ENCODE measurements around the gene HK1. TPM values are rescaled to one million over a fixed set of nuclear protein-coding genes. Genes with fewer than 3 reads are reported as not detected.
"Not testable (repeated sequence)": the region's sequence is repeated elsewhere in the genome, so short reads cannot be mapped to it uniquely, and the experiment has no call there.

HK1 gene
- 128 and 152 TPM in 2 replicates for total RNA-seq (2014; rRNA removed; shearing (Covaris generic))

GRCh38 chr10:69278446-69278963 is at the start of gene HK1:
TSS of gene HK1 (plus strand) at chr10:69278496.
- DNase-seq (ENCODE audit: low spot score): no peak

- DNase-seq (ENCODE audit: low spot score): no peak
Observed at GRCh38 chr10:69229616-69229916, 48.7 kb upstream of the HK1 start.

GRCh38 chr10:69230128-69230527 is 48.2 kb upstream of the HK1 start:
- no peak for DNase-seq (ENCODE audit: low spot score)

- DNase-seq (ENCODE audit: low spot score): peak; percentile 92
Observed at GRCh38 chr10:69232252-69232651, 46.0 kb upstream of the HK1 start.

- no peak for DNase-seq (ENCODE audit: low spot score)
Observed at GRCh38 chr10:69232736-69233480, 45.4 kb upstream of the HK1 start.

- no peak for DNase-seq (ENCODE audit: low spot score)
Observed at GRCh38 chr10:69234447-69234846, 43.8 kb upstream of the HK1 start.

- peak; percentile 82 for DNase-seq (ENCODE audit: low spot score)
Observed at GRCh38 chr10:69237528-69238159, 40.7 kb upstream of the HK1 start.

GRCh38 chr10:69239136-69239535 is 39.2 kb upstream of the HK1 start:
- DNase-seq (ENCODE audit: low spot score): no peak

- DNase-seq (ENCODE audit: low spot score): no peak
Observed at GRCh38 chr10:69239816-69240434, 38.4 kb upstream of the HK1 start.

GRCh38 chr10:69240455-69240854 is 37.8 kb upstream of the HK1 start:
- no peak for DNase-seq (ENCODE audit: low spot score)

- DNase-seq (ENCODE audit: low spot score): peak; percentile 84
Observed at GRCh38 chr10:69241575-69241974, 36.7 kb upstream of the HK1 start.

GRCh38 chr10:69242040-69242851 is 36.0 kb upstream of the HK1 start:
- no peak for DNase-seq (ENCODE audit: low spot score)

- no peak for DNase-seq (ENCODE audit: low spot score)
Observed at GRCh38 chr10:69242852-69243212, 35.5 kb upstream of the HK1 start.

GRCh38 chr10:69243817-69244216 is 34.5 kb upstream of the HK1 start:
- no peak for DNase-seq (ENCODE audit: low spot score)

- no peak for DNase-seq (ENCODE audit: low spot score)
Observed at GRCh38 chr10:69246036-69246435, 32.3 kb upstream of the HK1 start.

GRCh38 chr10:69246581-69247312 is 31.5 kb upstream of the HK1 start:
- no peak for DNase-seq (ENCODE audit: low spot score)

GRCh38 chr10:69247313-69247710 is 31.0 kb upstream of the HK1 start:
- DNase-seq (ENCODE audit: low spot score): no peak

- no peak for DNase-seq (ENCODE audit: low spot score)
Observed at GRCh38 chr10:69248117-69248730, 30.1 kb upstream of the HK1 start.

- no peak for DNase-seq (ENCODE audit: low spot score)
Observed at GRCh38 chr10:69250041-69250440, 28.3 kb upstream of the HK1 start.

GRCh38 chr10:69251417-69251816 is 26.9 kb upstream of the HK1 start:
- not testable (repeated sequence) for DNase-seq (ENCODE audit: low spot score)

GRCh38 chr10:69253171-69253570 is 25.1 kb upstream of the HK1 start:
- DNase-seq (ENCODE audit: low spot score): no peak
